ENCODE data around the gene GOLM1. TPM values are rescaled to one million over a fixed set of nuclear protein-coding genes. Genes with fewer than 3 reads are reported as not detected.

Gene GOLM1
- total and polyA plus RNA-seq, 10 of the 15 experiments (the other 5 are each of a cell fraction or from before 2014, with no cell fraction given): 0.41 to 25.9 (median 18.7) TPM

- Histone ChIP-seq H3K79me2 (ENCODE audit: control insufficient read depth, insufficient read depth, low read length) (no peaks in the 10 kb centered on the region), H3K9ac (ENCODE audit: control insufficient read depth, insufficient read depth, low read length) (no peak overlapping the region), H3K4me1 (ENCODE audit: control insufficient read depth, insufficient read depth, low read length) (no peaks in the 10 kb centered on the region), H3K4me3 (no peak overlapping the region), H3K9me3 (replicated peaks; ENCODE audit: control insufficient read depth, insufficient read depth, low read length) (no peaks in the 10 kb centered on the region), H2AFZ (ENCODE audit: control insufficient read depth, low read depth, low read length) (no peak overlapping the region), H3K36me3 (ENCODE audit: control insufficient read depth in 2 of 2, insufficient read depth in 2 of 2, low read length in 1 of 2) (no peaks in the 10 kb centered on the region), H3K4me2 (ENCODE audit: control insufficient read depth, insufficient read depth) (no peak overlapping the region), H3K27ac (ENCODE audit: control insufficient read depth, insufficient read depth) (no peak overlapping the region), H3K27me3 (replicated peaks in 1 of 2; ENCODE audit: control insufficient read depth in 2 of 2, insufficient read depth in 2 of 2, low read length in 1 of 2) (no peaks in the 10 kb centered on the region), H4K20me1 (ENCODE audit: control insufficient read depth, insufficient read depth) (no peaks in the 10 kb centered on the region)
- TF ChIP-seq POLR2AphosphoS5 (IDR thresholded peaks at IDR 0.05; ENCODE audit: low read length) (no peak), ZNF622 (IDR thresholded peaks at IDR 0.05) (no peak), POU2F2 (IDR thresholded peaks at IDR 0.05; ENCODE audit: borderline replicate concordance, low read depth, low read length) (no peak), USF2 (IDR thresholded peaks at IDR 0.05; ENCODE audit: borderline replicate concordance, low read depth, low read length) (no peak), ZNF274 (IDR thresholded peaks at IDR 0.05; ENCODE audit: insufficient read depth, insufficient read length) (no peak), MAX (IDR thresholded peaks at IDR 0.05; ENCODE audit: low read depth, low read length) (no peak), ZBTB4 (CRISPR knock-in tag; IDR thresholded peaks at IDR 0.05) (no peak), CHD1 (IDR thresholded peaks at IDR 0.05; ENCODE audit: low read depth, low read length) (no peak)
- ChIA-PET POLR2A (no interaction called here), RAD21 (ENCODE audit: unreplicated experiment) (no interaction called here), CTCF (interaction anchor here (0.7 kb wide), 1 partner anchor 14 kb away, joined by 3 read pairs; no protein-coding TSS in a partner anchor), SMC1A (ENCODE audit: uncharacterized antibody, unreplicated experiment) (no interaction called here)
- no TSS peak for BruUV-seq (replicated peaks)
- FAIRE-seq (no peak), ATAC-seq (no peak), DNase-seq (ENCODE audit: low read depth, low spot score) (no peak)
- WGBS (ENCODE audit: insufficient coverage, insufficient replicate concordance, low lambda C conversion rate, missing lambda C conversion rate): 61% methylated on average over 5 of the region's 5 CpGs
- intact Hi-C loops (cut with micrococcal nuclease; ENCODE audit: unreplicated experiment): no loop called here
- in situ Hi-C loops (cut with MboI): no loop called here
Observed at GRCh38 chr9:86119457-86119856, 20.1 kb upstream of the GOLM1 start.
